ENCODE data around the gene YJEFN3. TPM values are rescaled to one million over a fixed set of nuclear protein-coding genes. Genes with fewer than 3 reads are reported as not detected.

The YJEFN3 gene
- total RNA-seq, 1 experiment from 2014 or later = 16.6 TPM

DNA sequence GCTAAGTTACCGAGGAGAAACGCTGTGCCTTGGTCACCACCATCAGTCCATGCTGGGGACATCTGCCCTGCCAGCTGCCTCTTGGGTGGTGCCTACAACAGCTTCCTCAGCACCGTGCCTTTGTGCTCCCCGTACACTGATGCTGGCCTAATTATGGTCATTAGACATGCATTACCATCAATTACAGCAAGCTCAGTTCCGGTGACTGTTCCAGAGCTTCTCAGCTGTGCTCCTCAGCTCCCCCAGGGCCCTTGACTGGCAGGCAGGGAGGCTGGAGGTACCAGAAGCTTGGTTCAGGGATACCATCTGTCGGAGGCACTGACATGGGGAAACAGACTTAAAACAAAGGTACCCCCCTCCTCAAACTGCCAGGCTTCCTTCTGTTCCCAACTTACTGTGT lies 49.5 kb downstream of the YJEFN3 start:
- Histone ChIP-seq H3K79me1 (ENCODE audit: insufficient read depth, low read depth, low read length, poor library complexity, severe bottlenecking) (no peaks in the 10 kb centered on the region), H4K20me1 (ENCODE audit: control insufficient read depth, insufficient read depth, insufficient read length) (no peaks in the 10 kb centered on the region), H3K23me2 (ENCODE audit: insufficient read length, low read depth, low read length, poor library complexity, severe bottlenecking) (no peaks in the 10 kb centered on the region), H2BK15ac (ENCODE audit: low read depth, low read length) (no peak overlapping the region), H2BK5ac (ENCODE audit: insufficient read length, low read length) (no peak overlapping the region), H2AK5ac (ENCODE audit: insufficient read length, low read length) (no peak overlapping the region), H3K9me3 (ENCODE audit: control insufficient read depth, low read depth, low read length) (no peaks in the 10 kb centered on the region), H4K8ac (replicated peaks; ENCODE audit: insufficient read length, low read depth, low read length) (no peak overlapping the region), H3K27me3 (ENCODE audit: insufficient read depth, low read length) (no peaks in the 10 kb centered on the region), H3K79me2 (ENCODE audit: insufficient read depth, low read length) (no peaks in the 10 kb centered on the region), H3K23ac (ENCODE audit: insufficient read length, low read depth, low read length) (no peak overlapping the region), H3K56ac (ENCODE audit: insufficient read length, low read depth, low read length) (no peak overlapping the region), H2BK12ac (ENCODE audit: insufficient read length, low read depth, low read length) (no peak overlapping the region), H3T11ph (ENCODE audit: low read length) (no peak overlapping the region), H3K4me1 (ENCODE audit: insufficient read depth, low read length) (peaks cover 3% of the 10 kb centered on the region; the same call in 1 of the 2 replicates), H3K9ac (ENCODE audit: extremely low read depth, insufficient read length, low read length) (no peak overlapping the region), H3K14ac (ENCODE audit: insufficient read depth, low read length) (no peak overlapping the region; the same call in 1 of the 2 replicates), H4K91ac (ENCODE audit: insufficient read length, low read depth, low read length) (no peak overlapping the region), H2AFZ (ENCODE audit: low read length) (no peak overlapping the region), H2BK20ac (ENCODE audit: low read depth, low read length, poor library complexity, severe bottlenecking) (no peak overlapping the region), H4K5ac (ENCODE audit: insufficient read length, low read depth, low read length) (no peak overlapping the region), H3K4me2 (ENCODE audit: insufficient read depth, insufficient read length, low read length) (no peak overlapping the region), H2BK120ac (ENCODE audit: low read depth, low read length, poor library complexity, severe bottlenecking) (no peak overlapping the region), H3K18ac (ENCODE audit: insufficient read length, low read depth, low read length) (no peak overlapping the region), H3K4ac (ENCODE audit: low read depth, low read length) (no peak overlapping the region), H3K27ac (ENCODE audit: insufficient read length, low read depth, low read length) (no peak overlapping the region)
- Mint-ChIP-seq H3K9me3 (0 out of 5 replicates have a peak, but pooled peaks cover 0 to 4% of the 10 kb centered on the region in 2 experiments), H3K36me3 (ENCODE audit: insufficient read depth in 1 of 3, low read depth in 3 of 3) (no peaks in the 10 kb centered on the region), H3K4me3 (no peak overlapping the region), H3K27ac (no peak overlapping the region), H3K4me1 (peaks cover 9 to 15% of the 10 kb centered on the region in 2 experiments), H3K27me3 (ENCODE audit: low read depth) (peaks cover 45% of the 10 kb centered on the region)
- no peak for DNase-seq
- TF ChIP-seq CTCF (conservative IDR thresholded peaks at IDR 0.05) = no peak
- WGBS (ENCODE audit: extremely low coverage, insufficient read length, low lambda C conversion rate) = no CpG with 5 or more reads among the region's 6 CpGs

Data from H9 (cell line).